Measurements from ENCODE around the gene SPATA16.

SPATA16 gene

GRCh38 chr3:173013219-173013832 is 127.7 kb downstream of the SPATA16 start:
- Histone ChIP-seq H3K9ac (ENCODE audit: low read length) (no peak overlapping the region), H4K20me1 (ENCODE audit: insufficient read depth, low read length) (no peaks in the 10 kb centered on the region), H3K9me2 (replicated peaks; ENCODE audit: insufficient read depth, low read length) (no peaks in the 10 kb centered on the region), H3K79me2 (ENCODE audit: low read length) (no peaks in the 10 kb centered on the region), H3K4me3 (ENCODE audit: low read length) (no peak overlapping the region), H3K4me2 (ENCODE audit: low read depth, low read length) (no peak overlapping the region), H3K27me3 (replicated peaks; ENCODE audit: insufficient read depth, low read length) (no peaks in the 10 kb centered on the region), H3K36me3 (replicated peaks; ENCODE audit: insufficient read depth, low read length) (no peaks in the 10 kb centered on the region), H3F3A (ENCODE audit: insufficient read depth, low read length) (no peaks in the 10 kb centered on the region), H2AFZ (ENCODE audit: low read length) (no peak overlapping the region), H3K27ac (ENCODE audit: low read length) (no peak overlapping the region), H3K4me1 (ENCODE audit: low read length) (no peaks in the 10 kb centered on the region), H3K9me3 (replicated peaks; ENCODE audit: insufficient read depth, low read length) (no peaks in the 10 kb centered on the region)
- no peak for DNase-seq
- TF ChIP-seq CTCF (IDR thresholded peaks at IDR 0.05; ENCODE audit: low read length) (no peak), EZH2phosphoT487 (IDR thresholded peaks at IDR 0.05; ENCODE audit: low read length) (no peak), EZH2 (optimal IDR thresholded peaks at IDR 0.05; ENCODE audit: low read depth, low read length) (no peak)

- Histone ChIP-seq H3K9ac (ENCODE audit: low read length) (no peak overlapping the region), H4K20me1 (ENCODE audit: insufficient read depth, low read length) (no peaks in the 10 kb centered on the region), H3K27me3 (replicated peaks; ENCODE audit: insufficient read depth, low read length) (no peaks in the 10 kb centered on the region), H3K9me3 (replicated peaks; ENCODE audit: insufficient read depth, low read length) (no peaks in the 10 kb centered on the region), H3K4me1 (ENCODE audit: low read length) (no peaks in the 10 kb centered on the region), H3K9me2 (replicated peaks; ENCODE audit: insufficient read depth, low read length) (no peaks in the 10 kb centered on the region), H3K36me3 (replicated peaks; ENCODE audit: insufficient read depth, low read length) (no peaks in the 10 kb centered on the region), H2AFZ (ENCODE audit: low read length) (no peak overlapping the region), H3K4me2 (ENCODE audit: low read depth, low read length) (no peak overlapping the region), H3F3A (ENCODE audit: insufficient read depth, low read length) (no peaks in the 10 kb centered on the region), H3K79me2 (ENCODE audit: low read length) (no peaks in the 10 kb centered on the region), H3K27ac (ENCODE audit: low read length) (no peak overlapping the region), H3K4me3 (ENCODE audit: low read length) (no peak overlapping the region)
- DNase-seq, result no peak
- TF ChIP-seq EZH2 (optimal IDR thresholded peaks at IDR 0.05; ENCODE audit: low read depth, low read length) (no peak), CTCF (IDR thresholded peaks at IDR 0.05; ENCODE audit: low read length) (no peak), EZH2phosphoT487 (IDR thresholded peaks at IDR 0.05; ENCODE audit: low read length) (no peak)
Measured at GRCh38 chr3:173009410-173009809, 131.6 kb downstream of the SPATA16 start.

GRCh38 chr3:173008978-173009377 is 132.1 kb downstream of the SPATA16 start:
- no peaks in the 10 kb centered on the region for H3K9me2 ChIP-seq (replicated peaks; ENCODE audit: insufficient read depth, low read length)
- H4K20me1 ChIP-seq (ENCODE audit: insufficient read depth, low read length), result no peaks in the 10 kb centered on the region
- H3K4me3 ChIP-seq (ENCODE audit: low read length), result no peak overlapping the region
- H3K9ac ChIP-seq (ENCODE audit: low read length), result no peak overlapping the region
- H3K4me2 ChIP-seq (ENCODE audit: low read depth, low read length), result no peak overlapping the region
- H3K4me1 ChIP-seq (ENCODE audit: low read length), result no peaks in the 10 kb centered on the region
- H3K9me3 ChIP-seq (replicated peaks; ENCODE audit: insufficient read depth, low read length), result no peaks in the 10 kb centered on the region
- no peaks in the 10 kb centered on the region for H3K36me3 ChIP-seq (replicated peaks; ENCODE audit: insufficient read depth, low read length)
- H3K79me2 ChIP-seq (ENCODE audit: low read length), result no peaks in the 10 kb centered on the region
- no peak overlapping the region for H3K27ac ChIP-seq (ENCODE audit: low read length)
- no peak overlapping the region for H2AFZ ChIP-seq (ENCODE audit: low read length)
- no peak for DNase-seq
- no peaks in the 10 kb centered on the region for H3K27me3 ChIP-seq (replicated peaks; ENCODE audit: insufficient read depth, low read length)
- TF ChIP-seq EZH2phosphoT487 (IDR thresholded peaks at IDR 0.05; ENCODE audit: low read length) (no peak), CTCF (IDR thresholded peaks at IDR 0.05; ENCODE audit: low read length) (no peak), EZH2 (optimal IDR thresholded peaks at IDR 0.05; ENCODE audit: low read depth, low read length) (no peak)
- H3F3A ChIP-seq (ENCODE audit: insufficient read depth, low read length), result no peaks in the 10 kb centered on the region
